ENCODE results near the gene RNASE7.

- TF ChIP-seq EZH2phosphoT487 (conservative IDR thresholded peaks at IDR 0.05; ENCODE audit: low read length): no peak
- no peak for TF ChIP-seq CTCF (IDR thresholded peaks at IDR 0.05; ENCODE audit: insufficient read depth, low read length, poor library complexity, severe bottlenecking)
These were observed 8.4 kb downstream of the RNASE7 start for GRCh38 chr14:21050597-21050996.
